Frontal cortex (tissue), 4 donors: ENCODE data around the gene GTF2I. TPM values are rescaled to one million over a fixed set of nuclear protein-coding genes. Genes with fewer than 3 reads are reported as not detected.
"Not testable (repeated sequence)": the region's sequence is repeated elsewhere in the genome, so short reads cannot be mapped to it uniquely, and the experiment has no call there.

Experiments used
- DNase-seq, 2 donors: peaks; one replicate each; pipeline ENCODE4 v3.0.0; 2012; ENCODE audit warnings: low spot score in 2 of 2
- FAIRE-seq: peaks from 2 replicates; lab custom pipeline; 2012; peaks lifted over from hg19 to GRCh38; lab: Jason Lieb, UNC
- total RNA-seq: library from RNA; depleted of rRNA; stranded (reverse); fragments of >200 nt; gene quantifications from one replicate; pipeline ENCODE4 v1.2.3, GENCODE V29; 2014
- donor health status: control.
- donor health status: control.
- donor health status: control.

The GTF2I gene
- total RNA-seq, 1 donor from 2014 or later: 236 TPM

DNA sequence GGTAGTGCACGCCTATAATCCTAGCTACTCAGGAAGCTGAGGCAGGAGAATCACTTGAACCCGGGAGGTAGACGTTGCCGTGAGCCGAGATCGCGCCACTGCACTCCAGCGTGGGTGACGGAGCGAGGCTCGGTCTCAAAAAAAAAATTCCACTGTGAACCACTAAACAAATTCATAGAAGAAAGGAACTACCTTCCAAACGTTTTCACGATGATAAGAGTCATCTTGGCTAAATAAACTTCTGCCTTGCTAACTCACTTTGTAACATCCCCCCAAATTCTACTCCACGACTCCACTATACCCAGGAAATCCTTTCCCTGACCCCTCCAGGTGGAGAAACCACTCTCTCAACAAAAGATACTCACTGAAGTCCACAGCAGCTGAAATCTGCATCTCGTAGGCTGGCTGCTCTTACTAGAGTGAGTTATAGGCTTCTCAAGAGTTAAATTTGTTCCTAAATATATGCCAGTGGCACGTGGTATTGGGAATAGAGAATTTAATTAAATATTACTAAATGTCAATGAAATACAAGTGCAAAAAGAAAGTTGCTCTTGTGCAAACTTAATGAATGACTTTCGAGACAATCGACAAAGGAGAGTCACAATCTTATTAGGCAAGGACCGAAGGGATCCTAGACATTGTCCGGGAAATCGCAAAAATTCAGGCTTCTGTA, 1.6 kb upstream of the GTF2I start:
- FAIRE-seq (no peak), DNase-seq (no peak)

DNA sequence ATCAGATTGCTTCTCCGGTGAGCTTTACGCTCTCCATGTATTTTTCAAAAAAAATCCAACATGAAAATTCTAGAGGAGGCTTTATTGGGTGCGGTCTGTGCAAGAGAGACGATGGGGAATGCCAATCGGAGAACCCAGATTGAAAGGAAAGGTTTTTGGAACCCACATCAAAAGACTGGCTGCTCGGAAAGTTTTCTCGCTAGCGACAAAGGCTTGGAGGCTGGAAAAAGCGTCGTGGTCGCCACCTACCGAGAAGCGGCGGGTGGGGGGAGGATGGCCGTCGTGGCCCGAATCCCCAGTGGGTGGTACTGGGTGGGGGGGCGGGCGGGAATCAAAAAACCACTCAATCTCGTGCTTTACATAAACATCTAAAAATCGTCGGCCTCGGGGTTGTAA, 1.1 kb upstream of the GTF2I start:
- no peak for FAIRE-seq
- peak; percentile 65 for DNase-seq

DNA sequence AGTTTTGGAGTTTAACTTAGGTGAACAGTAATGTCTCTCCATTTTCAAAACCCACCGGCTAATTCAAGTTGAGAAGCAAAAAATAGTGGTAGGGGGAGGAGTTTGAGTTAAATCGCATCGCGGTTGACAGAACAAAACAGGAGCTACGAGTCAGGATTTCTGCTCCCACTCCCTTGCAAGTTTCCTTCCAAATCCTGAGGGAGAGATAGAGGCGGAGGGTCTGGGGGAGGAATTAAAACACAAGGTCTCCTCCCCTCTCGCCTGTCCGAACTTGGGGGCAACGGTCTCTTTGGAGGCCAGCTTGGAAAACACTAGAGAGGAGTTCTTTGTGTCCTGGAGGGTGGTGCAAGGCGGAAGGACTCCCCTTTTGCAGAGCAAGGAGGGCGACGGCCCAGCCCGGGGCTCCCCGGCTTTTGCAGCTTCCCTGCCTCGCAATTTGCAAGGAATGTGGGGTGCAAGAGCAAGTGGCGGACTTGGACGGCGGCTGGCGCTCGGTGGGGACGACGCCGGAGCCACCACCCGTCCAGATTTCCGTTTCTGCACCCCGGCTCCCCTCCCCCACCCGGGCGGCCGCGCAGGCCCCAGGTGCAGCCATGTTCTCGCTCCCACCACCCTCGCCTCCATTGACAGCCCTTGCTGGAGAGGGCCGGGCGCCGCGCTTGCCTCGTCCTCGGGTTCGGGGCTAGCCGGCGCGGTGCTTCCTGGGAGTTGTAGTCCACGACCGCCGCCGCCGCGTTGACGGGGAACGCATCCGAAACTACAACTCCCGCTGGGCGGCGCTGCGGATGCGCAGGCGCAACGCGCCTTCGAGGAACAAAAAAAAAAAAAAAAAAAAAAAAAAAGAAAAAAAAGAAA, 454 bp upstream of the GTF2I start:
- no peak for FAIRE-seq
- DNase-seq: peak; percentile 93 to 95

DNA sequence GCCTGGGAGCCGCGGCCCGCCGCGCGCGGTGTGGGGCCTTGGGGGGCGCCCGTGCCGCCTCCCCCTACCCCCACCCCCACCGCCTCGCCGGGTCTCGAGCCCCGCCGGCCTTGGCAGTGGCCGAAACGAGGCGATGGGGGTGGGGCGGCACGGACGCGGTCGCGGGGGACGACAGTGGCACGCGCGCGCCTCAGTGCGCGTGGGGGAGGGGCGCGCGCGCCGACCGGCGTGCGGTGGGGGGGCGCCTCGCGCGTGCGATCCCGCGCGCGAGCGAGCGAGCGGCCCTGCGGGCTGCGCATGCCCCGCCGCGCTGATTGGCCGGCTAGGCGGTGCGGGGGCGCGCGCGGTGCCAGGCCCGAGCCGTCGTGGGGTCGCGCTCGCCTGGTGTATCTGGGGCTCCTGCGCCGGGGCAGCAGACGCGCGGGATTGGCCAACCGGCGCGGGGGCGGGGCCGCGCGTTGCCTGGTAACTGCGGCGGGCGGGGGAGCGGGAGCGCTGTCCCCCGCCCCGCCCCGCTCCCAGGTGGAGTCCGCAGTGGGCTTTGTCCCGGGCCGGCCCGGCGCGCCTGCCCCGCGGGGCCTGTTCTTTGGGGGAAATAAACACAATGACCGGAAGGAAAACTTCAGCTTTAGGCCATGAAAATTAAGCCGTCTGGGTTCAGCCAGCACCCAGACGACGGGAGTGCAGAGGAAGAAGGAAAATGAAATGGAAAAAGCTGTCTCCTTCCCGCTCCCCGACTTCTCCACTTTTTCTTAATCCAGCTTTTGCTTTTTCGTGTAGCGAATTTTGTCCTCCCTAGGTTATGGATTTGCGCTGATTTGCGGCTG, 873 bp downstream of the GTF2I start:
- DNase-seq (peak; percentile 94 to 97), FAIRE-seq (no peak)

DNA sequence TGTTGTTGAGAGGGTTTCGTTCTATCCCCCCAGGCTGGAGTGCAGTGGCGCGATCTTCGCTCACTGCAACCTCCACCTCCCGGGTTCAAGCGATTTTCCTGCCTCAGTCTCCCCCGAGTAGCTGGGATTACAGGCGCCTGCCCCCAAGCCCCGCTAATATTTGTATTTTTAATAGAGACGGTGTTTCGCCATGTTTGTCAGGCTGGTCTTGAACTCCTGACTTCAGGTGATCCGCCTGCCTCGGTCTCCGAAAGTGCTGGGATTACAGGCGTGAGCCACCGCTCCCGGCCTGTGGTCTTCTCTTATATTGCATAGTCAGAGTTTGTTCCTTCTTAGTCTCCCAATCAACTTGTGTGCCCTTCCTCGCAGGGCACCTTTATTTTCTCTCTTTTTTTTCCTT, 2.7 kb downstream of the GTF2I start:
- FAIRE-seq, DNase-seq: not testable (repeated sequence)

DNA sequence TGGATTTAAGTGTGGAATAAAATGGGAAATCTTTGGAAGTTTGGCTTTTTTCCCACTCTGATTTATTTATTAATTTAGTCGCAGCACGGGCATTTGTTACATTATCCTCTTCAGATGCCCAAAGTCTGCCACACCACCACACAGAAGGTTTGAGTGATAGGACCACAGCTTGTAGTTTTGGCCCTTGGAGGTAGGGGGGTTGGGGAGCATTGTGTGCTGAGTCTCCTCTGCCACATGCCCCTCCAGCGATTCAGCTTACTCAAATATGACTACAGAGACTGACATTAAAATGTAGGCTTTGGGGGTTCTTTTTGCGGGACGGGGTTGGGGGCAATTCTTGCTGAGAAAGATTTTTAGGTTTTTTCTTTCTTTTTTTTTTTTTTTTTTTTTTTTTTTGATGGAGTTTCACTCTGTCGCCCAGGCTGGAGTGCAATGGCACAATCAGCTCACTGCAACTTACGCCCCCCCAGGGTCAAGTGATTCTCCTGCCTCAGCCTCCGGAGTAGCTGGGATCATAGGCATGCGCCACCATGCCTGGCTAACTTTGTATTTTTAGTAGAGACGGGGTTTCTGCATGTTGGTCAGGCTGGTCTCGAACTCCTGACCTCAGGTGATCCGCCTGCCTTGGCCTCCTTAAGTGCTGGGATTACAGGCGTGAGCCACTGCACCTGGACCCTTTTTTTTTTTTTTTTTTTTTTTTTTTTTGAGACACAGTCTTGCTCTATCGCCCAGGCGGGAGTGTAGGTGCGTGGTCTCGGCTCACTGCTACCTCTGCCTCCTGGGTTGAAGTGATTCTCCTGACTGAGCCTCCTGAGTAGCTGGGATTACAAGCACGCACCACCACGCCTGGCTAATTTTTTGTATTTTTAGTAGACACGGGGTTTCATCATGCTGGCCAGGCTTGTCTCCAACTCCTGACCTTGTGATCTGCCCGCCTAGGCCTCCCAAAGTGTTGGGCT, 4.6 kb downstream of the GTF2I start:
- not testable (repeated sequence) for DNase-seq, FAIRE-seq

DNA sequence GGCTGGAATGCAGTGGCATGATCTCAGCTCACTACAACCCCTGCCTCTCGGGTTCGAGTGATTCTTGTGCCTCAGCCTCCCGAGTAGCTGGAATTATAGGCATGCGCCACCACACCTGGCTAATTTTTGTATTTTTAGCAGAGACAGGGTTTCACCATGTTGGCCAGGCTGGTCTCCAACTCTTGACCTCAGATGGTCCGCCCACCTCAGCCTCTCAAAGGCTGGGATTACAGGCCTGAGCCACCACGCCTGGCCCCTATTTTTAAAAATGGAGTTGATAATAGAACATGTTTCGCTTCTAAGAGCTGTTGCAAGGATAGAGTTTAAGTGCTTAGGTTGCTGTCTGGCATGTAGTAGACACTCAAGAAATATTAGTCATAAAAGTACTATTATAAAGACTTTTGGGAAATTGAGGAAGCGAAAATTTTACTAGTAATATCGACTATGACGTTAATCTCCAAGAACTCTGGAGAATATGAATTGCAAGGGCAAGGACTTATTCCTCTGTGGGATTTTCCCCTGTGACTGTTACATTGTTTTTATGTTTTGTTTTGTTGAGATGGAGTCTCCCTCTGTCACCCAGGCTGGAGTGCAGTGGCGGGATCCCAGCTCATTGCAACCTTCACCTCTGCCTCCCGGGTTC, 7.9 kb downstream of the GTF2I start:
- DNase-seq (no peak), FAIRE-seq (no peak)

DNA sequence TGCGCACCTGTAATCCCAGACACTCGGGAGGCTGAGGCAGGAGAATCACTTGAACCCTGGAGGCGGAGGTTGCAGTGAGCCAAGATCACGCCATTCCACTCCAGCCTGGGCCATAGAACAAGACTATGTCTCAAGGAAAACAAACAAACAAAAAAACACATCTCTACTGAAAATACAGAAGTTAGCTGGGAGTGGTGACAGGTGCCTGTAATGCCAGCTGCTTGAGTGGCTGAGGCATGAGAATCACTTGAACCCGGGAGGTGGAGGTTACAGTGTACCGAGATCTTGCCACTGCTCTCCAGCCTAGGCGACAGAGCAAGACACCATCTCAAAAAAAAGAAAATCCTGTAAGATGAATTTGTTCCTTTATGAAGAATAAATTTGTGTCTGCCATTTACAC, 9.5 kb downstream of the GTF2I start:
- FAIRE-seq, DNase-seq: not testable (repeated sequence)

DNA sequence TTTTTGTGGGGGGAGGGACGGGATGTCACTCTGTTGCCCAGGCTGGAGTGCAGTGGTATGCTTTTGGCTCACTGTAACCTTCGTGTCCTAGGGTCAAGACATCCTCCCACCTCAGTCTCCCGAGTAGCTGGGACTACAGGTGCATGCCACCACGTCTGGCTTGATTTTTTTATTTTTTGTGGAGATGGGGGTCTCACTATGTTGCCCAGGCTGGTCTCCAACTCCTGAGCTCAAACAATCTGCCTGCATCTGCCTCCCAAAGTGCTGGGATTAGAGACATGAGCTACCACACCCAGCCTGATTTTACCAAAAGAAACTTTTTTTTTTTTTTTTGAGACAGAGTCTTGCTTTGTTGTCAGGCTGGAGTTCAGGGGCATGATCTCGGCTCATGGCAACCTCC, 10.0 kb downstream of the GTF2I start:
- FAIRE-seq, DNase-seq: not testable (repeated sequence)

DNA sequence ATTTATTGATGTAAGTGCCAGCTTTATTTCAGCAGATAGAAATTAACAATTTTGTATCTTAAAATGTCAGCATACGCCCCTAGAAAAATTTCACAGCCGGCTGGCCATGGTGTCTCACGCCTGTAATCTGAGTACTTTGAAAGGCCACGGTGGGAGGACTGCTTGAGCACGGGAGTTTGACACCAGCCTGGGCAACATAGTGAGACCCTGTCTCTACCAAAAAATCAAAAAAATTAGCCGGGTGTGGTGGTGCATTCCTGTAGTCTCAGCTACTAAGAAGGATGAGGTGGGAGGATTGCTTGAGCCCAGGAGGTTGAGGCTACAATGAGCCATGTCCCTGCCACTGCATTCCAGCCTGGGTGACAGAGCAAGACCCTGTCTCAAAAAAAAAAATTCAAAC, 14.1 kb downstream of the GTF2I start:
- FAIRE-seq: no peak
- no peak for DNase-seq

DNA sequence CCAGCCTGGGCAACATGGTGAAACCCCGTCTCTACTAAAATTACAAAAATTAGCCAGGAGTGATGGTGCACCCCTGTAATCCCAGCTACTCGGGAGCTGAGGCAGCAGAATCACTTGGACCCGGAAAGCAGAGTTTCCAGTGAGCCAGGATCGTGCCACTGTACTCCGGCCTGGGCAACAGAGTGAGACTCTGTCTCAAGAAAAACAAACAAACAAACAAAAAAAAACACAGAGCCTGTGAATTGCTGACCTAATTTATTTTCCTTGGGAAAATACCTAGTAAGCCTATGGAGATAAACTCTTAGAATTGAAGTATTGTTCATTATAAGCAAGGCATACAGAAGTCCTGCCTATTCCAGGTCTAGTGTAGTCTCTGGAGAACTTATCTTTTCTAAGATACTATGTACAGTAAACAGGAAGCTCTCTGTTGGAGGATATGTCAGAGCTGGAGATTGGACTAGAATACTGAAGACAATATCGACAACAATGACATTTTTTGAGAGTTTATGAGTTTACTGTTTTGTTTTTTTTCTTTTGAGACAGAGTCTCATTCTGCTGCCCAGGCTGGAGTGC, 14.9 kb downstream of the GTF2I start:
- no peak for DNase-seq
- FAIRE-seq: no peak

DNA sequence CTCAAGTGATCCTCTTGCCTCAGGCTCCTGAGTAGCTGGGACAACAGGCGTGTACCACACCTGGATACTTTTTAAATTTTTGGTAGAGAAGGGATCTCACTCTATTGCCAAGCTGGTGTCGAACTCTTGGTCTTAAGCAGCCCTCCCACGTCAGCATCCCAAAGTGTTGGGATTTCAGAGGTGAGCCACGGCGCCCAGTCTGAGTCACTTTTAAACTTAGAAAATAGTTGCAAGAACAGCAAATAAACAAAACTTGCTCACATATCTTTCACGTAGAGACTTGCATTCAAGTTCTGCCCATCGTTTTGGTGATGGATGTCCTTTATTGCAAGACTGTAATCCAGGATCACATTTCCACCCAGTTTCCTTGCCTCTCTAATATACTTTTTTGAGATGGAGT, 16.6 kb downstream of the GTF2I start:
- FAIRE-seq (no peak), DNase-seq (no peak)

DNA sequence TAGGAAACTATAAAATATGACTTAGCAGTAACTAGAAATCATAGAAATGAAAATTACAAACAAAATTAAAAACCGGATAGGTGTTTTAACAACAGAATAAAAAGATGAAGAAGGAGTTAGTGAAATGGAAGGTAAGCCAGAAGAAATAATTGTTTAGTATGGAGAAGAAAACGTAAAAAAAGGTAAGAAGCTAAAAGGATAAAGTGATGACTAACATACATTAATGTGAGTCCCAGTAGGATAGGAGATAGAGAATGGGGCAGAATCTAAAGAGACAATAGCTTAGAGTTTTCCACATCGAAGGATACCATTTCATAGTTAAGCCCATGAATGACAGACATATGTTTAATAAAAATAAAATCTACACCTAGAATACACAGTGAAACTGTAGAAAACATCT, 25.3 kb downstream of the GTF2I start:
- FAIRE-seq: no peak
- no peak for DNase-seq

DNA sequence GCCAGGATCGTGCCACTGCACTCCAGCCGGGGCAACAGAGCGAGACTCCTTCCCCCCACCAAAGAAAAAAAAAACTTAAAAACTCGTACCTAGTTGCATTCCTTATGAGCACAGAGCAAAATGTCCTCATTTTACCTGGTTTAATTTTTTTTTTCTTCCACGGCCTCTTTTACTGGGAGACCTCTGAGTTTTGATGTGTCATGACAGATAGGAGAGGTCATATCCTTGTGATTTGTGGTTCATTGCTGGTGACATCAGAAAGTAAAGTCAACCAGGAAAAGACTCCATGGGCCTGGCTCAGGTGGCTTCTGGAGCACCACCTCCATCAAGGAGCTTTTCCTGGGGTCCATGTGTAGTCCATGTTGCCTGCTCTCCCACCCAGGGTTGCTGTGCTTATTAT, 26.3 kb downstream of the GTF2I start:
- no peak for FAIRE-seq
- no peak for DNase-seq

DNA sequence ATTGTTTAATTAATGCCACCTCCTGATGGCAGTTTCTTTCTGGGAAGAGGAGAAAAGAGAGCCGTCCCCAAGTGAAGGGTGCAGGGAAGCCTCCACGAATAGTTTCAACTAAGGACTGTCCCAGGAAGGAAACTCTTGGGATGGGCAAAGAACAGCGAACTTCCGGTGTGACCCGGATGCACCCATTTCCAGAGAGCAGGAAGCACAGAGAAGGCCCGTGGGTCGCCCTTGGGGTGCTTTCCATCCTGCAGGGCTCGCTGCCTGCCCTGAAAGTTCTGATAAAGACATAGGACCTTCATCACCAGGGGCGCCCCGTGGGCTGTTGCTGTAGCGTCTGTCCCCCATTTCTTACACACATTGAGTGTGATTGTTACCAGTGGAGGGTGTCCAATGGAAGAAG, 27.0 kb downstream of the GTF2I start:
- FAIRE-seq: no peak
- DNase-seq: no peak

DNA sequence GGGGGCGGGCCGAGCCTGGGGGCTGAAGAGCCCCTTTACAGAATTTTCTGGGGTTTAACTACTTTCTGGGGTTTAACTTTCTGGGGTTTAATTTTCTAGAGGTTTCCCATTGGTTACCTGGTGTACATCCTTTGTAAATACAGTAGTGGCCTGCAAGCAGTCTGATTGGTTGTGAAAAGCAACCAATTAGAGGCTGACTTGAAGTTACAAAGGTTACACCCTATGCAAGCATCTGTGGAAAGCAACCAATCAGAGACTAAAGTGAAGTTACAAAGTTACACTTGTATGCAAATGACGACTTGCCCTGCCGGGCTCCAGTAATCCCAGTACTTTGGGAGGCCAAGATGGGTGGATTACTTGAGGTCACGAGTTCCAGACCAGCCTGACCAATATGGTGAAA, 27.4 kb downstream of the GTF2I start:
- FAIRE-seq (no peak), DNase-seq (no peak)

DNA sequence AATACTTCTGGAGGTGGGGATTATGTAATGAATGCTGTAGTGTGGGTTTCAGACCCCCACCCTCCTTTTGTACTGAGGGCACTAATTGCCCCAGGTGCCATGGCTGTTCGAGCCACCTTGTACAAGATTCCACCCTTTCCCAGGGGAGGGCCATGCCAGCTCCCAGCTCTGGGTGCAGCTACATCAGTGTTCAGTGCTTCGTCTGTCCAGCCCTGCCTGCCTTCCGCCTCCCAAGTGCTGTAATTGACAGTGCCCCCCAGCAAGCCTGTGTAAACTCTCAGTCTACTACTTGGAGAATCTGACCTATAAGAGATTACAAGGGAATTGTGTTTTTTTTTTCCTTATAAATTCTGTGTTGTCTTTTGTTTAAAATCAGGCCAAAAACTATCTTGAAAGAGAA, 33.0 kb downstream of the GTF2I start:
- FAIRE-seq (no peak), DNase-seq (no peak)

DNA sequence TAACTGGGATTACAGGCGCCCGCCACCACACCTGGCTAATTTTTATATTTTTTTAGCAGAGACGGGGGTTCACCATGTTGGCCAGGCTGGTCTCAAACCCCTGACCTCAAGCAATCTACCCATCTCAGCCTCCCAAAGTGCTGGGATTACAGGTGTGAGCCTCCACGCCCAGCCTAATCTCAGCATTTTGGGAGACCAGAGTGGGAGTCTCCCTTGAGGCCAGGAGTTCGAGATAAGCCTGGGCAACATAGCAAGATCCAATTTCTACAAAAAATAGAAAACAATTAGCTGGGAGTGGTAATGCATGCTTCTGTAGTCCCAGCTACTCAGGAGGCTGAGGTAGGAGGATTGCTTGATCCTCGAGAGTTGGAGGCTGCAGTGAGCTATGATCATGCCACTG, 46.9 kb downstream of the GTF2I start:
- DNase-seq, FAIRE-seq: not testable (repeated sequence)

DNA sequence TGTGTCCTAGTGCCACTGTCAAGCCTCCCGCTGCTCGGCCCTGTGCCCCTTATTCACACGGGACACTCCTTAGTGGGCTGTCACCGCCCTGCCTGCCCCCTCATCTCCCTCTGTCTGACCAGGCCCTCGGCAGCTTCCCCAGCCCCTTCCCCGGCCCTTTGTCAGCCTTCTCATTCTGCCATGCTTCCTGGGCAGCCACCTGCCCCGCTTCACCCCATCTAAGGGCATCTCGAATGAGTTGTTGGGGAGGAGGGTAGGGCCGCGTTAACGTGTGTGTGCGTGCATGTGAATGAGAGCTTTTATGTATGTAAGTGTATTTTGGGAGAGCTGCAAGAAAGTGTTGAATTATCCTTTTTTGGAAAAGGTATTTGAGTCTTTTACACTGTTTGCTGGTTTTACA, 49.7 kb downstream of the GTF2I start:
- DNase-seq (no peak), FAIRE-seq (no peak)
